DMS 273 treated with DMSO at 0.1 percent for 48 hours (cell line): ENCODE results near the gene MBD3L4.
"Not testable (repeated sequence)": the region's sequence is repeated elsewhere in the genome, so short reads cannot be mapped to it uniquely, and the experiment has no call there.

ENCODE experiments used
- DNase-seq: peaks from one replicate; lab custom pipeline; 2025; lab: John Stamatoyannopoulos, UW

The MBD3L4 gene

GRCh38 chr19:7049021-7049420, 9.0 kb upstream of the MBD3L4 start, which contains the start of gene MBD3L2:
Gene MBD3L2 (plus strand): TSS chr19:7049321. CDS start chr19:7049374, 53 bp downstream.
- not testable (repeated sequence) for DNase-seq

GRCh38 chr19:7041563-7041962, 1.6 kb upstream of the MBD3L4 start:
- DNase-seq = not testable (repeated sequence)

GRCh38 chr19:7030278-7030677, 9.7 kb downstream of the MBD3L4 start, which contains the start of gene MBD3L5:
Gene MBD3L5 (plus strand): TSS chr19:7030578. CDS start chr19:7030612, 34 bp downstream.
- DNase-seq = not testable (repeated sequence)

- DNase-seq = not testable (repeated sequence)
These were observed 11.2 kb downstream of the MBD3L4 start for GRCh38 chr19:7028790-7029189.

- DNase-seq = not testable (repeated sequence)
These were observed 18.6 kb downstream of the MBD3L4 start, which contains the start of gene MBD3L2B for GRCh38 chr19:7021331-7021730. Gene MBD3L2B (minus strand): TSS chr19:7021431. CDS start chr19:7021397, 34 bp downstream.

GRCh38 chr19:7018828-7019227, 21.2 kb downstream of the MBD3L4 start:
- no peak for DNase-seq

GRCh38 chr19:7013678-7014077, 26.3 kb downstream of the MBD3L4 start:
- no peak for DNase-seq

- DNase-seq = no peak
These were observed 29.0 kb downstream of the MBD3L4 start for GRCh38 chr19:7010722-7011593.

GRCh38 chr19:7007859-7008258, 32.1 kb downstream of the MBD3L4 start:
- no peak for DNase-seq

GRCh38 chr19:7006135-7006704, 33.8 kb downstream of the MBD3L4 start:
- no peak for DNase-seq

- no peak for DNase-seq
These were observed 35.6 kb downstream of the MBD3L4 start for GRCh38 chr19:7004313-7004931.

GRCh38 chr19:7000816-7001215, 39.2 kb downstream of the MBD3L4 start:
- DNase-seq = no peak

- no peak for DNase-seq
These were observed 39.6 kb downstream of the MBD3L4 start for GRCh38 chr19:7000333-7000732.

GRCh38 chr19:6999933-7000332, 40.0 kb downstream of the MBD3L4 start:
- DNase-seq = no peak

GRCh38 chr19:6997679-6998445, 42.1 kb downstream of the MBD3L4 start:
- no peak for DNase-seq

GRCh38 chr19:6996810-6997209, 43.2 kb downstream of the MBD3L4 start:
- DNase-seq = no peak

- DNase-seq = no peak
These were observed 44.9 kb downstream of the MBD3L4 start for GRCh38 chr19:6995054-6995453.

- no peak for DNase-seq
These were observed 51.7 kb downstream of the MBD3L4 start for GRCh38 chr19:6988257-6988656.

- DNase-seq = no peak
These were observed 52.1 kb downstream of the MBD3L4 start for GRCh38 chr19:6987850-6988249.
